Prostate gland (tissue), 2 donors: Measurements from ENCODE around the gene CCDC192. TPM values are rescaled to one million over a fixed set of nuclear protein-coding genes. Genes with fewer than 3 reads are reported as not detected.

ENCODE experiments used
- DNase-seq: peaks from one replicate; pipeline ENCODE4 v3.0.0-alpha.2; 2019; ENCODE audit warnings: low spot score
- H3K27ac ChIP-seq, 2 donors: fragments of 200-600 bp; sonication (generic); 2 replicates each; pipeline ENCODE4 v1.5.1; 2017 to 2019
- H3K27me3 ChIP-seq: fragments of 200-600 bp; sonication (generic); replicated peaks from 2 replicates; pipeline ENCODE4 v1.5.1; 2019; ENCODE audit not compliant: insufficient read depth
- H3K36me3 ChIP-seq, 2 donors: fragments of 200-600 bp; sonication (generic); 1 replicate in 1 of 2; 2 replicates in 1 of 2; pipeline versions ENCODE4 v1.5.1 to v1.8.1; 2017 to 2019
- H3K4me1 ChIP-seq: fragments of 200-600 bp; sonication (generic); replicated peaks from 2 replicates; pipeline ENCODE4 v1.5.1; 2019
- H3K4me3 ChIP-seq, 2 donors: fragments of 200-600 bp; sonication (generic); 2 replicates each; pipeline ENCODE4 v1.5.1; 2017 to 2019
- H3K9me3 ChIP-seq: fragments of 200-600 bp; sonication (generic); 2 replicates; pipeline ENCODE4 v1.5.1; 2017
- POLR2A ChIP-seq: fragments of 450-650 bp; IDR thresholded peaks from one replicate; pipeline ENCODE4 v1.6.1; 2016; ENCODE audit warnings: antibody characterized with exemption, mild to moderate bottlenecking
- POLR2AphosphoS5 ChIP-seq: sonication (generic); formaldehyde crosslinking; IDR thresholded peaks from one replicate; pipeline ENCODE4 v1.6.1; 2017; ENCODE audit warnings: antibody characterized with exemption
- WGBS: methylation state at CpG from one replicate; pipeline ENCODE4 v1.1.5; 2018; 5-methylcytosine and 5-hydroxymethylcytosine counted together
- intact Hi-C: fragments of 100-400 bp; cut with DNase I; formaldehyde crosslinking; loops from one replicate; pipeline ENCODE4 v1.14.2; 2022
- total RNA-seq, 2 donors: library from RNA; depleted of rRNA; stranded (reverse); fragments of >200 nt; gene quantifications; one replicate each; pipeline ENCODE4 v1.1.0, GENCODE V29; 2016
- TF ChIP-seq, protein P1 (sequence below), 4 experiments: fragments of 200-600 bp in 2 of 4; fragments of 450-650 bp in 2 of 4; sonication (generic) in 2 of 4; IDR thresholded peaks; 1 replicate in 3 of 4; 2 replicates in 1 of 4; pipeline ENCODE4 v1.5.1; 2016 to 2019; ENCODE audit warnings: antibody characterized with exemption in 4 of 4, mild to moderate bottlenecking in 2 of 4, moderate library complexity in 2 of 4

Gene CCDC192
- total RNA-seq, 2 donors from 2014 or later, result not detected

GRCh38 chr5:127987354-127988145 lies 284.4 kb downstream of the CCDC192 start:
- whole genome bisulfite sequencing, result 94% methylated on average over 2 of the region's 2 CpGs
- H3K36me3 ChIP-seq, result no peaks in the 10 kb centered on the region
- TF ChIP-seq POLR2A (no peak), POLR2AphosphoS5 (no peak)
- TF ChIP-seq, protein P1, sequence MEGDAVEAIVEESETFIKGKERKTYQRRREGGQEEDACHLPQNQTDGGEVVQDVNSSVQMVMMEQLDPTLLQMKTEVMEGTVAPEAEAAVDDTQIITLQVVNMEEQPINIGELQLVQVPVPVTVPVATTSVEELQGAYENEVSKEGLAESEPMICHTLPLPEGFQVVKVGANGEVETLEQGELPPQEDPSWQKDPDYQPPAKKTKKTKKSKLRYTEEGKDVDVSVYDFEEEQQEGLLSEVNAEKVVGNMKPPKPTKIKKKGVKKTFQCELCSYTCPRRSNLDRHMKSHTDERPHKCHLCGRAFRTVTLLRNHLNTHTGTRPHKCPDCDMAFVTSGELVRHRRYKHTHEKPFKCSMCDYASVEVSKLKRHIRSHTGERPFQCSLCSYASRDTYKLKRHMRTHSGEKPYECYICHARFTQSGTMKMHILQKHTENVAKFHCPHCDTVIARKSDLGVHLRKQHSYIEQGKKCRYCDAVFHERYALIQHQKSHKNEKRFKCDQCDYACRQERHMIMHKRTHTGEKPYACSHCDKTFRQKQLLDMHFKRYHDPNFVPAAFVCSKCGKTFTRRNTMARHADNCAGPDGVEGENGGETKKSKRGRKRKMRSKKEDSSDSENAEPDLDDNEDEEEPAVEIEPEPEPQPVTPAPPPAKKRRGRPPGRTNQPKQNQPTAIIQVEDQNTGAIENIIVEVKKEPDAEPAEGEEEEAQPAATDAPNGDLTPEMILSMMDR (IDR thresholded peaks at IDR 0.05), result no peak
- no peaks in the 10 kb centered on the region for H3K27me3 ChIP-seq
- H3K4me1 ChIP-seq, result no peaks in the 10 kb centered on the region
- intact Hi-C loops, result no loop called here
- no peak for DNase-seq
- no peaks in the 10 kb centered on the region for H3K9me3 ChIP-seq
- no peak overlapping the region for H3K4me3 ChIP-seq
- no peak overlapping the region for H3K27ac ChIP-seq

- no peaks in the 10 kb centered on the region for H3K36me3 ChIP-seq
- H3K4me3 ChIP-seq, result no peak overlapping the region
- intact Hi-C loops, result no loop called here
- DNase-seq, result no peak
- H3K4me1 ChIP-seq, result no peaks in the 10 kb centered on the region
- no peaks in the 10 kb centered on the region for H3K27me3 ChIP-seq
- no peaks in the 10 kb centered on the region for H3K9me3 ChIP-seq
- TF ChIP-seq, protein P1 (IDR thresholded peaks at IDR 0.05), result no peak
- TF ChIP-seq POLR2AphosphoS5, result no peak
- TF ChIP-seq POLR2A, result no peak
- H3K27ac ChIP-seq, result no peak overlapping the region
Measured at GRCh38 chr5:127988146-127988760, 285.1 kb downstream of the CCDC192 start.

Other genes starting within 250 kb of the CCDC192 start
- 10 to 100 TPM; 37.0 to 44.0 TPM for gene PRRC1, start 185.8 kb upstream of the CCDC192 start, total RNA-seq
- gene CTXN3, start 54.3 kb upstream of the CCDC192 start, total RNA-seq, result not detected